B cell (primary cell): ENCODE data around the gene SLC49A3. TPM values are rescaled to one million over a fixed set of nuclear protein-coding genes. Genes with fewer than 3 reads are reported as not detected.
"Not testable (repeated sequence)": the region's sequence is repeated elsewhere in the genome, so short reads cannot be mapped to it uniquely, and the experiment has no call there.

Experiments used
- ATAC-seq: fragments of 200-7000 bp; cut with Tn5 transposase; one replicate; pipeline ENCODE4 v1.10.0; 2021; ENCODE audit warnings: low read depth, mild to moderate bottlenecking, moderate number of reproducible peaks, moderate library complexity
- CTCF ChIA-PET: fragments of 350-600 bp; sonication (Branson Sonifier 250); formaldehyde crosslinking; loops from one replicate; lab custom pipeline; 2021; ENCODE audit warnings: antibody characterized with exemption, inconsistent platforms; lab: Charles Lee
- POLR2A ChIA-PET: fragments of 350-600 bp; sonication (Branson Sonifier 250); formaldehyde crosslinking; loops from one replicate; lab custom pipeline; 2021; ENCODE audit warnings: antibody characterized with exemption; lab: Charles Lee
- DNase-seq: peaks from one replicate; pipeline ENCODE4 v3.0.0; 2013
- H2AFZ ChIP-seq: 2 replicates; pipeline ENCODE4 v1.6.1; 2012; ENCODE audit warnings: mild to moderate bottlenecking, low read depth, low read length; ENCODE audit not compliant: insufficient read depth, poor library complexity, severe bottlenecking
- H3K27ac ChIP-seq, 2 donors: 1 replicate in 1 of 2; 2 replicates in 1 of 2; pipeline ENCODE4 v1.5.1; 2012 to 2013; ENCODE audit warnings: low read length in 2 of 2, mild to moderate bottlenecking in 2 of 2, moderate library complexity in 1 of 2
- H3K27me3 ChIP-seq, 4 experiments: fragments of 200-600 bp in 1 of 4; sonication (generic) in 1 of 4; replicated peaks in 1 of 4; 1 replicate in 2 of 4; 2 replicates in 2 of 4; pipeline versions ENCODE4 v1.6.1 to v1.7.0; 2013 to 2016; ENCODE audit warnings: low read length in 3 of 4, mild to moderate bottlenecking in 2 of 4, mixed read lengths in 1 of 4, moderate library complexity in 1 of 4; ENCODE audit not compliant: insufficient read depth in 4 of 4, control insufficient read depth in 3 of 4; ENCODE audit errors: control extremely low read depth in 1 of 4
- H3K36me3 ChIP-seq, 2 experiments: replicated peaks in 1 of 2; 1 replicate in 1 of 2; 2 replicates in 1 of 2; pipeline versions ENCODE4 v1.6.1 to v1.7.1; 2013; ENCODE audit warnings: low read length in 1 of 2; ENCODE audit not compliant: insufficient read depth in 2 of 2, control insufficient read depth in 1 of 2; ENCODE audit errors: control extremely low read depth in 1 of 2, extremely low read depth in 1 of 2
- H3K4me1 ChIP-seq, 2 donors: fragments of 200-600 bp in 1 of 2; sonication (generic) in 1 of 2; 1 replicate in 1 of 2; 2 replicates in 1 of 2; pipeline versions ENCODE4 v1.5.1 to v1.6.1; 2013 to 2017; ENCODE audit warnings: low read length in 2 of 2; ENCODE audit not compliant: control insufficient read depth in 2 of 2, insufficient read depth in 2 of 2
- H3K4me2 ChIP-seq: replicated peaks from 2 replicates; pipeline ENCODE3; 2012; ENCODE audit warnings: mild to moderate bottlenecking, low read depth, low read length; ENCODE audit not compliant: poor library complexity, severe bottlenecking
- H3K4me3 ChIP-seq, 5 experiments: fragments of 200-600 bp in 1 of 5; sonication (generic) in 1 of 5; 1 replicate in 3 of 5; 2 replicates in 2 of 5; pipeline versions ENCODE4 v1.5.1 to v1.7.0; 2011 to 2016; ENCODE audit warnings: low read length in 4 of 5, mild to moderate bottlenecking in 4 of 5, low read depth in 2 of 5, control low read depth in 1 of 5, moderate library complexity in 1 of 5; ENCODE audit not compliant: insufficient read depth in 1 of 5; ENCODE audit errors: control extremely low read depth in 1 of 5, extremely low read depth in 1 of 5
- H3K79me2 ChIP-seq: fragments of 200-600 bp; sonication (generic); one replicate; pipeline ENCODE4 v1.6.0; 2016; ENCODE audit warnings: low read length; ENCODE audit not compliant: control insufficient read depth, insufficient read depth
- H3K9ac ChIP-seq: fragments of 200-600 bp; sonication (generic); 2 replicates; pipeline ENCODE4 v1.6.1; 2017; ENCODE audit warnings: mild to moderate bottlenecking, low read length, moderate library complexity
- H3K9me3 ChIP-seq, 3 donors: one replicate each; pipeline versions ENCODE4 v1.6.1 to v1.7.1; 2013; ENCODE audit warnings: low read length in 2 of 3; ENCODE audit not compliant: control insufficient read depth in 2 of 3, insufficient read depth in 1 of 3; ENCODE audit errors: control extremely low read depth in 1 of 3
- H4K20me1 ChIP-seq: 2 replicates; pipeline ENCODE4 v1.6.0; 2012; ENCODE audit warnings: mild to moderate bottlenecking, low read length; ENCODE audit not compliant: insufficient read depth, control insufficient read depth, poor library complexity, severe bottlenecking
- H3K27ac Mint-ChIP-seq: one replicate; pipeline ENCODE4 v1.8.0; 2021; ENCODE audit warnings: mixed read lengths
- H3K27me3 Mint-ChIP-seq: one replicate; pipeline ENCODE4 v1.8.0; 2021; ENCODE audit warnings: mixed read lengths
- H3K4me1 Mint-ChIP-seq: one replicate; pipeline ENCODE4 v1.8.0; 2021; ENCODE audit warnings: mixed read lengths
- H3K4me3 Mint-ChIP-seq: one replicate; pipeline ENCODE4 v1.8.0; 2021; ENCODE audit warnings: mixed read lengths
- H3K9me3 Mint-ChIP-seq: one replicate; pipeline ENCODE4 v1.8.0; 2022; ENCODE audit warnings: mixed read lengths; ENCODE audit not compliant: insufficient read depth
- CTCF ChIP-seq: fragments of 200-600 bp; IDR thresholded peaks from one replicate; pipeline ENCODE4 v1.8.0; 2022; ENCODE audit warnings: antibody characterized with exemption, mild to moderate bottlenecking
- EZH2 ChIP-seq: IDR thresholded peaks from 2 replicates; pipeline ENCODE4 v1.6.1; 2012; ENCODE audit warnings: borderline replicate concordance, low read depth, mild to moderate bottlenecking, moderate library complexity, low read length; ENCODE audit not compliant: insufficient read depth, poor library complexity, severe bottlenecking
- WGBS: methylation state at CpG from one replicate; pipeline ENCODE4 v1.1.5; 2013; ENCODE audit warnings: missing lambda C conversion rate; ENCODE audit not compliant: insufficient coverage; 5-methylcytosine and 5-hydroxymethylcytosine counted together
- intact Hi-C: fragments of 100-400 bp; cut with micrococcal nuclease; formaldehyde crosslinking; loops from one replicate; pipeline ENCODE4 v1.10.0; 2022
- polyA plus RNA-seq: library from polyadenylated mRNA; depleted of rRNA; stranded (reverse); fragments of >200 nt; gene quantifications from 2 replicates; pipeline ENCODE4 v1.2.3, GENCODE V29; 2012
- total RNA-seq, 2 donors: library from RNA; stranded (reverse); fragments of 120-200 nt in 1 of 2; gene quantifications; 1 replicate in 1 of 2; 2 replicates in 1 of 2; pipeline versions ENCODE4 v1.2.3 to v1.2.4, GENCODE V29; 2013 to 2022

The SLC49A3 gene
- total and polyA plus RNA-seq, 2 donors (not counting 1 experiment from before 2014, with no cell fraction given) = 2.0 to 4.3 TPM

GRCh38 chr4:730946-731904 is 42.3 kb upstream of the SLC49A3 start:
- H3K4me1 Mint-ChIP-seq, CTCF ChIA-PET, DNase-seq, H3K9me3 Mint-ChIP-seq, H2AFZ ChIP-seq, H3K9ac ChIP-seq, H3K4me3 Mint-ChIP-seq, H3K27ac ChIP-seq, H3K9me3 ChIP-seq, H3K27ac Mint-ChIP-seq, H3K4me2 ChIP-seq, POLR2A ChIA-PET, H3K4me3 ChIP-seq, H3K27me3 Mint-ChIP-seq, intact Hi-C loops, H3K27me3 ChIP-seq, ATAC-seq, H3K4me1 ChIP-seq: not testable (repeated sequence)
- WGBS = 98% methylated on average over 42 of the region's 68 CpGs
- peaks cover 30% of the 10 kb centered on the region for H3K79me2 ChIP-seq
- peaks cover 0 to 45% of the 10 kb centered on the region in 2 experiments for H3K36me3 ChIP-seq
- peaks cover 40% of the 10 kb centered on the region for H4K20me1 ChIP-seq

DNA sequence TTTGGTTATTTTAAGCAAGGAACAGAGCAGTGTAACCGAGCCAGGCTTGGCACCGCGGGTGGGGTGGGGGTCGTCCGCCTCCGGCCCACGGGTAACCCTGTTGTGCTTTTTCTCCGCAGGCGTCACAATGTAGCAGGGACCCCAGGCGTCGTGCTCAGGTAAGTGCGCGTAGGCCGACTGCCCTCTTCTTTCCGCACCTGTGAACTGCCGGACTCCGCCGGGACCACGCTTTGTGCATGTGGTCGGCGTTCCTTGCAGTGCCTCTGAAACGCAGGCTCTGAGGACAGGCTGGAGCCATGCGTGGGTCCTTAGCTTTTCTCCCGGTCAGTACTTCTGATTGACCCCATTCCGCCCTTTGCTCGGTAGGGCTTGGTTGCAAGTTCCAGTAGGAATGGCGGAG is 41.6 kb upstream of the SLC49A3 start:
- Histone ChIP-seq H3K9me3 (no peaks in the 10 kb centered on the region), H3K4me3 (no peak overlapping the region), H3K27me3 (no peaks in the 10 kb centered on the region), H3K79me2 (peaks cover 33% of the 10 kb centered on the region), H3K4me2 (no peak overlapping the region), H2AFZ (no peak overlapping the region), H3K4me1 (no peaks in the 10 kb centered on the region), H3K27ac (no peak overlapping the region), H3K9ac (no peak overlapping the region), H4K20me1 (peaks cover 47% of the 10 kb centered on the region), H3K36me3 (peaks cover 0 to 41% of the 10 kb centered on the region in 2 experiments)
- Mint-ChIP-seq H3K27me3 (no peaks in the 10 kb centered on the region), H3K4me1 (peaks cover 6% of the 10 kb centered on the region), H3K27ac (no peak overlapping the region), H3K9me3 (no peaks in the 10 kb centered on the region), H3K4me3 (no peak overlapping the region)
- ATAC-seq (no peak), DNase-seq (no peak)
- 97% methylated on average over 27 of the region's 27 CpGs for WGBS
- no peak for TF ChIP-seq EZH2
- no peak for TF ChIP-seq CTCF
- intact Hi-C loops = no loop called here
- ChIA-PET POLR2A (no interaction called here), CTCF (no interaction called here)
